ENCODE data around the gene CD7. TPM values are rescaled to one million over a fixed set of nuclear protein-coding genes. Genes with fewer than 3 reads are reported as not detected.
A peak's percentile ranks its signal among the peaks of the same experiment; 100 is the strongest.
"Not testable (repeated sequence)": the region's sequence is repeated elsewhere in the genome, so short reads cannot be mapped to it uniquely, and the experiment has no call there.

CD7 gene
- total RNA-seq, 1 donor from 2014 or later: not detected

- DNase-seq (ENCODE audit: low spot score in 2 of 2); FAIRE-seq: not testable (repeated sequence)
Measured at GRCh38 chr17:82347994-82348393, 30.6 kb upstream of the CD7 start.

- FAIRE-seq (no peak), DNase-seq (ENCODE audit: low spot score in 2 of 2) (no peak)
Measured at GRCh38 chr17:82346342-82347300, 29.2 kb upstream of the CD7 start.

- DNase-seq (ENCODE audit: low spot score in 2 of 2): no peak
- FAIRE-seq: no peak
Measured at GRCh38 chr17:82345151-82345976, 28.0 kb upstream of the CD7 start.

- FAIRE-seq (no peak), DNase-seq (ENCODE audit: low spot score in 2 of 2) (no peak)
Measured at GRCh38 chr17:82344175-82344907, 26.9 kb upstream of the CD7 start.

GRCh38 chr17:82343560-82343959 is 26.2 kb upstream of the CD7 start:
- DNase-seq (ENCODE audit: low spot score in 2 of 2) (no peak), FAIRE-seq (no peak)

- FAIRE-seq (no peak), DNase-seq (ENCODE audit: low spot score in 2 of 2) (no peak)
Measured at GRCh38 chr17:82342361-82343079, 25.1 kb upstream of the CD7 start.

GRCh38 chr17:82339634-82340580 is 22.5 kb upstream of the CD7 start:
- DNase-seq (ENCODE audit: low spot score in 2 of 2) (no peak), FAIRE-seq (no peak)

- DNase-seq (ENCODE audit: low spot score in 2 of 2): peak in 1 of 2 donors; percentile 62
- no peak for FAIRE-seq
Measured at GRCh38 chr17:82338858-82339633, 21.6 kb upstream of the CD7 start.

- no peak for DNase-seq (ENCODE audit: low spot score in 2 of 2)
- FAIRE-seq: no peak
Measured at GRCh38 chr17:82334622-82335394, 17.4 kb upstream of the CD7 start.

GRCh38 chr17:82334204-82334621 is 16.8 kb upstream of the CD7 start:
- no peak for DNase-seq (ENCODE audit: low spot score in 2 of 2)
- no peak for FAIRE-seq

GRCh38 chr17:82333279-82334171 is 16.1 kb upstream of the CD7 start, which contains the start of gene SECTM1:
Gene SECTM1 (minus strand): TSS chr17:82333766. CDS start chr17:82327240, 6,526 bp downstream.
- DNase-seq (ENCODE audit: low spot score in 2 of 2) (peak in 1 of 2 donors; percentile 65), FAIRE-seq (no peak)

- FAIRE-seq (no peak), DNase-seq (ENCODE audit: low spot score in 2 of 2) (peak in 1 of 2 donors; percentile 72)
Measured at GRCh38 chr17:82332669-82333278, 15.4 kb upstream of the CD7 start.

GRCh38 chr17:82331345-82331939 is 14.0 kb upstream of the CD7 start:
- DNase-seq (ENCODE audit: low spot score in 2 of 2) (no peak), FAIRE-seq (no peak)

GRCh38 chr17:82330322-82331239 is 13.2 kb upstream of the CD7 start:
- DNase-seq (ENCODE audit: low spot score in 2 of 2): peak in 1 of 2 donors; percentile 64
- no peak for FAIRE-seq
